RPMI8226 (cell line): ENCODE measurements around the gene KSR2.

Experiments used
- DNase-seq: peaks from one replicate; pipeline ENCODE4 v3.0.0-alpha.2; 2015

Gene KSR2

GRCh38 chr12:117485984-117486839, 482.6 kb downstream of the KSR2 start:
- DNase-seq: no peak

GRCh38 chr12:117484901-117485300, 483.9 kb downstream of the KSR2 start:
- DNase-seq: no peak

GRCh38 chr12:117483501-117483900, 485.3 kb downstream of the KSR2 start:
- no peak for DNase-seq

DNA sequence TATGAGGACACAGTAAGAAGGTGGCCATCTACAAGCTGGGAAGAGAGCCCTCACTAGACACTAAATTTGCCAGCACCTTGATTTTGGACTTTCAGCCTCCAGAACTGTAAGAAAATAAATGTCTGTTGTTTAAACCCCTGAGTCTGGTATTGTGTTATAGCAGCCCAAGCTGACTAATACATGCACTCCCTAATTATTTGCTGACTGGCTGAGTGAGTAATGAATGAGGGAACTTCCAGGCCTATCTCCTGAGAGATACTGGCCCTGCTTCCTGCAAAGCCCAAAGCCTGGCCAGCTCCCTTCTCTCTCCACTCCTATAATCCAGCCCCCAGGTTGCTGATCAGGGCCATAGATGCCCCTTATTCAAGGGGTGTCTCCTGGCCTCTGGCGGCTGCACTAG, 487.3 kb downstream of the KSR2 start:
- no peak for DNase-seq

- DNase-seq: no peak
Measured at GRCh38 chr12:117476341-117476740, 492.4 kb downstream of the KSR2 start.

- DNase-seq: no peak
Measured at GRCh38 chr12:117473856-117474255, 494.9 kb downstream of the KSR2 start.

- DNase-seq: no peak
Measured at GRCh38 chr12:117472983-117473382, 495.8 kb downstream of the KSR2 start.

DNA sequence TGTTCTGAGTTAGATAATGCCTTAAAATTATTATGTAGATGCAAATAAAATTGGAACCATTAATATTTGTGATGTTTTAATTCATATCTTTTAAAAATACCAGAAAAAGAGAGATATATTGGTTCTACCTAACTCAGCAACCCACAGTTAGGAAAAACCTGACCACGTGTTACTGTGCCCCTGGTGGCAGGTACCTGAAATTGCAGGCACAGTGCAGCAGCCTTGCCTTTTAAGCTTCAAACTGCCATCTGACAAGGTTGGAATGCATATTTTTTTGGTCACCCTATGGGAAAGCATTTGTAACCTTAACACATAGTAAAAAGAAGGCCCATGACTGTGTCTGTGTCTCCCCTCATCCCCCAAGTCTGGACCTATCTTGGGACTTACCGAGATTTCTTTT, 498.0 kb downstream of the KSR2 start:
- no peak for DNase-seq

DNA sequence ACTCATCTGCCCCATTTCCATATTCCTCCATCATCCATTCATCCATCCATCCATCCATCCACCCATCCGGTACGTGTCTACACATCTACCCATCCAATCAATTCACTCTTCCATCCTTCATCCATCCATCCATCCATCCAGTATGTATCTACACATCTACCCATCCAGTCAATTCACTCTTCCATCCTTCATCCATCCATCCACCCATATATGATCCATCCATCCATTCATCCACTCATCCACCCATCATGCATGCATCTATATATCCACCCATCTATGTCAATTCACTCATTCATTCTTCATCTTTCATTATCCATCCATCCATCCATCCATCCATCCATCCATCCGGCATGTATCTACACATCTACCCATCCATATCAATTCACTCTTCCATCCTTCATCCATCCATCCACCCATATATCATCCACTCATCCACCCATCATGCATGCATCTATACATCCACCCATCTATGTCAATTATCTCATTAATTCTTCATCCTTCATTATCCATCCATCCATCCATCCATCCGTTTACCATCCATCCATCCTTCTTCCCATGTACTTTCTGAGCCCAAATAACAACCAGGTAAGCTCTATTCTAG, 498.8 kb downstream of the KSR2 start:
- no peak for DNase-seq

DNA sequence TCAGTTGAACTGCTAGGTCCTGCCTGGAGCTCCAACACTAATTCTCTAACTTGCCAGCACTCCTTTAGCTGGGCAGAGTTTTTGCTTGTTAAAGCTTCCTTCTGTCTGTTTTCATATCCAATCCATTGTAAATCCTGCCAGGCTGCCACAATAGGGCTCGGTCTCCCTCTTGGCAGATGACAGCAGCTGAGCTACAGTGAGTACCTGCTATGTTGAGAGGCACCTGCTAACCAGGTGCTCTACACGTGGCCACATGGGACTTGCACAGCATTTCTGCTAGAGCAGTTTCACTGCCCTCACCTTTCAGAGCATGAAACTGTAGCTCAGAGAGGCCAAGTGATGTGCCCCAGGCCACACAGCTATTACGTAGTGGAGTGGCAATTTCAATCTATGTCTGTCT, 500.8 kb downstream of the KSR2 start:
- DNase-seq: no peak

- DNase-seq: no peak
Measured at GRCh38 chr12:117467588-117467987, 501.2 kb downstream of the KSR2 start.

GRCh38 chr12:117466677-117467362, 502.0 kb downstream of the KSR2 start:
- DNase-seq: no peak

GRCh38 chr12:117461732-117462131, 507.1 kb downstream of the KSR2 start:
- DNase-seq: no peak

DNA sequence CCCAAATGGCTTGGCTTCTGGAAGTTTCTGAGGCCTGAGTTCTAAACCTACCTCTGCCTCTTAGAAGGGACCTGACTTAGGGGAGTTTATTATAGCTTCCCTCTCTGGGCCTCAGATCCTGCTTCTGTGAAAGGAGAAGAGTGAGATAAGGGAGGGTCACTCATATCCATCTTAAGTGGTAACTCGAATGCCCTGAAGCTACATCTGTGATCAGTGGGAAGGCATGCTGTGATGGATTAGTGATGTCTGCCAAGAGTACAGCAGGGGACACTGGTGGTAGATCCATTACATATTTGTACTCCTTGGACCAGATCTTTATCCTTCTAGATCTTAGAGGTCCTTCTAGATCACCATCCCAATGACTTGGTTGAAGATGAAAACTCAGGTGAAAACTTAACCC, 509.6 kb downstream of the KSR2 start:
- DNase-seq: no peak

GRCh38 chr12:117457189-117457588, 511.6 kb downstream of the KSR2 start:
- no peak for DNase-seq

GRCh38 chr12:117456076-117456475, 512.7 kb downstream of the KSR2 start:
- DNase-seq: no peak

- DNase-seq: no peak
Measured at GRCh38 chr12:117453961-117454360, 514.8 kb downstream of the KSR2 start.

DNA sequence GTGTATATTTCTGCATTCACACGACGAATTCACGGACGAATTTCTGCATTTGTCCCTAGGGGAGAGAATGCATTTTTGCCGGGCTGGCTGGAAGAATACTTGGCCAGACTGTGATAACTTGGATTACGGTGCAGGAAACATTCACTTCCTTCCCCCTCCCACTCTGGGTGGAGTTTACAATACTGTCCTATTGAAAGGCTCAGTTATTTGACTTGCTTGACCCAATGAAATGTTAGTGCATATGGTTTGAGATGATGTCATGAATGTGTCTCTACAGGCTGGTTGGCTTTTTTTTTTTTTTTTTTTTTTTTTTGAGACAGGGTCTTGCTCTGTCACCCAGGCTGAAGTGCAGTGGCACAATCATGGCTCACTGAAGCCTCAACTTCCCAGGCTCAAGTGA, 516.7 kb downstream of the KSR2 start:
- DNase-seq: no peak

- DNase-seq: no peak
Measured at GRCh38 chr12:117450209-117450608, 518.6 kb downstream of the KSR2 start.

DNA sequence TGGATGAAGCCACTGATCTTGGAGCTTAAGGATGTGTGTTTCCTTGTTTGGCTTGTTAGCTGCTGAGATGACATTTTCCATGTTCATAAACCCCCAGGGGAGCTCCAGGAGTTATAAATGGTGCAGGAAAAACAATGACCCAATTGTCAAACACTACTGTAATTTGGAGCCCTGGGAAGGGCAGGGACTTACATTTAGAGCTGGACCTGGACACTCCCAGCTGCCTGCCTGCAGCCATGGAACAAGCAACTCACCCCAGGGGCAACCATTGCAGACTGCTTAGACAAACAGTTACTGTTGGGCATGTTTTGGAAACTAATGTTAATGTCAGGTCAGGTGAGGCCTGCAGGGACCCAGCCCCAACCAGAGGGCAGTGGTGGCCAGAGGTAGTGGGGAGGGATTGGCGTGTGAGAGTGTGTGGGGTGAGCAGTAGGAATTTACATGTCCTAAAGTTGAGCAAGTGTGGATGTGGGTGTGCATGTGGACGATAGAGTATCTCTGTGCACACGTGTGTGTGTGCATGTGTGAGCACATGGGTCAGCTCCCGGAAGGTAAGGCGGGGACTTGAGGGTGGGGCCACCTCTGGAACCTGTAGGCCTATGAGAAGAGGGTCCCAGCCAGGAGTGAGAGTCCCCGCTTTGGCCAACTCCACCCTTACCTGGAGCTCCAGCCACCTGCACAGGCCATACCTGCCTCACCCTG, 521.0 kb downstream of the KSR2 start:
- DNase-seq: no peak

GRCh38 chr12:117444781-117445180, 524.0 kb downstream of the KSR2 start:
- DNase-seq: no peak

DNA sequence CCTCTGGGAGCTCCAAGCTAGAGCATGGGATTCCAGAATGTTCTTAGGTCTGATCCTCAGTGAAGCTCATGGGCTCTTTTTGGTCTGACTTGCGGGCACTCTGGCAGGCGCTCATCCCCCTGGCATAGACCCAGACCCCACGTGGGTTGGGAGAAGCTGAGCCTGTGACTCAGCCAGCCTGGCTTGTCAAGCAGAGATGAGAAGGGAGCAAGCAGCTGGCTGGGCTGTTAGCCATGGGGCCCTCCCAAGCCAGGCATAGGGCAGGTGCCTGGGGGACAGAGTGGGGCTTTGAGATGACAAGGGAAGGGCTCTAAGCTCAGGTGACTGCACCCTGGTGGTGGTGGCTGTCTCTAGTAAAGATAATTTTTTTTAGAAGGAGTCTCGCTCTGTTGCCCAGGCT, 527.0 kb downstream of the KSR2 start:
- no peak for DNase-seq

- DNase-seq: no peak
Measured at GRCh38 chr12:117440384-117440783, 528.4 kb downstream of the KSR2 start.
